Ramos (cell line): ENCODE results near the gene C3orf85.

Source experiments
- in situ Hi-C: fragments of 300-500 bp; cut with MboI; formaldehyde crosslinking; loops from one replicate; pipeline ENCODE4 v1.14.3; 2022; ENCODE audit warnings: low sequenced_read_pairs; ENCODE audit not compliant: unreplicated experiment

Gene C3orf85

DNA sequence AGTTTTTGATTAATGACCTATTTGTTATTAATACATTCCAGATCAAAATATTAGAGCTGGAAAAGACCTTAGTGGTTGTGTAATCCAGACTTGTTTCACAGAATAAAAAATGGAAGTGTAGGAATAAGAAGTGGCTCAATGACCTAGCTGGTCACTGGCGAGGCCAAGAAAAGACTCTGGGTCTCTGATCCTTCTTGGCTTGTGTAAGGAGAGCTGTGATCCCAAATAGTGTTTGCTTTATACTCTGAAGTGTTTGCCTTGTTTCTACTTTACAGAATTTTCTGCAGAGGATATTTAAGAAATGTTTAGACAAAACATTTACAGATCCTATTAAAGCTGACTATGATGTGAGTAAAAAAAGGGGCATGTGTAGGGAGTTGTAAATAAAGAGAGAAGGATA lies 7.1 kb downstream of the C3orf85 start:
- in situ Hi-C loops: no loop called here

DNA sequence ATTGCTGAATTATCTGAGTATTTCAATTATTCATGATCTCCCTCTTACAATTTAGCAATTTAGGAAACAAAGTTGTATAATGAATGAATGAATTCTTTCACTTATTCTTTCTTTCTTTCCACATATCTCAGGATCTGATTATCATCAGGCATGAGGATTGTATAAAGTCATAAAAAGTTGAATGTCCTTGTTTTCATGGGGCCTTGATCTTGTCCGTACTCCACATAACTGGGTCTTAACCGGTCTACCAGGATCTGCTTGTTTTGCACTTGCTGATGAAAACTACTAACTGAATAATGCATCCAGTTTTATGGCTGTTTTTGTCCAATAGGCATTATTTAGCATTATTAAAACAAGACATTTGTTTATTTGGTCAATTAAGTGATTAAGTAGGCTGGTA lies 12.6 kb downstream of the C3orf85 start:
- in situ Hi-C loops: no loop called here

GRCh38 chr3:109152320-109152719 lies 15.8 kb downstream of the C3orf85 start:
- in situ Hi-C loops: no loop called here

GRCh38 chr3:109154979-109155378 lies 18.5 kb downstream of the C3orf85 start:
- in situ Hi-C loops: no loop called here

GRCh38 chr3:109155828-109156227 lies 19.3 kb downstream of the C3orf85 start:
- in situ Hi-C loops: no loop called here

GRCh38 chr3:109161487-109162123 lies 25.1 kb downstream of the C3orf85 start:
- in situ Hi-C loops: no loop called here

GRCh38 chr3:109165905-109166304 lies 29.4 kb downstream of the C3orf85 start:
- in situ Hi-C loops: no loop called here

DNA sequence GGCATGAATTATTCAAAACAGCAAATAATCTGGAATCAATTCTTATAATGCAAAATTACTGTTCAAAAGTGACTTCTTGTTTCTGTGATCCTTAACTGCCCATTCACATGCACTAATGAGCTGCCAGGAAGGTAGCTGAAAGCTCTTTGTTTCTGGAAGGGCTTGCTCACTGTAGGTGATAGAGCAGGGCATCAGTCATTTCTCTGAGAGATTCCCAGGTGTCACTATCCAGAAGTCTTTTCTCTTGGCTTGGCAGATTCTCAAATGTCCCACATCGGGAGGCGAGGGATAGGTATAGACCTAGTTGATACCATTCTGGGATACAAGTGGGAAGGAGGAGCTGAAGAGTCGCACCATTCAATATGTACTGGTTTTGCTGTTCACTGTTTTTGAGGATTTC lies 35.0 kb downstream of the C3orf85 start:
- in situ Hi-C loops: no loop called here

DNA sequence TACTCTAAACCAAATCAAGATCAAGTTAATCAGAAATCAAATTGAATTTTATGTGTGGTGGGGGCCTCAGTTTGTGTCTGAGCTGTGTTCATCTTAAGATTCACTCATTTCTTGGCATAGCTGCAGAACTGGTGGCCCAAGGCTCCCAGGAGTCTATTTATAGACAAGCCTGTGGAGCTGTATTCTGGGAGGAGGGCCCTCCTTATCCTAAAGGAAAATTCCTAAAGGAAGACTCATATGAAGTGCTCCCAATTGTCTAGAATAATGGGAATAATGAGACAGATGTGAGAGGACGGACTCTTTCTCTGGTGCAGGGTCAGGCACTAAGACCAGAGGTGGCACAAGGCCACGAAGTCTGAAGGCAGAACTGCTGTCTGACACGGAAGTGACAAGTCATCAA lies 38.9 kb downstream of the C3orf85 start:
- in situ Hi-C loops: no loop called here

- in situ Hi-C loops: no loop called here
Observed at GRCh38 chr3:109176726-109177125, 40.2 kb downstream of the C3orf85 start.

- in situ Hi-C loops: no loop called here
Observed at GRCh38 chr3:109177908-109178307, 41.4 kb downstream of the C3orf85 start.

DNA sequence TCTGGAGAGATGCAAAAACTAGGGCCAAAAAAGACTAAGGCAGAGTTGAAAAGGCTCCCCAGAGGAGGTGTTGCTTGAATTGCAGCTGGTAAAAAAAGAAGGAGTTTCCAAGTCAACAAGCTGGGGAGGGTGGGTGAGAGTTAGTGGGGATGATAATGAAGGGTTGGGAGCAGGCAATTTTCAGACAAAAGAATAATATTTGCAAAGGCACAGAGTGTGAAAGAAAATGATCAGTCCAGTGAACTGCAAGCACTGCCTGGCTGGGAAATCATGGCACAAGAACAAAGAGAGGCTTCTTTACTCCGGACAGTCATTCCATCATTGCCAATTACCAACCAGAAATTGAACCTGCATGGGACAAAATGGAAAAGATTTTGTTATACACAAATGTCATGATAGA lies 42.2 kb downstream of the C3orf85 start:
- in situ Hi-C loops: no loop called here

DNA sequence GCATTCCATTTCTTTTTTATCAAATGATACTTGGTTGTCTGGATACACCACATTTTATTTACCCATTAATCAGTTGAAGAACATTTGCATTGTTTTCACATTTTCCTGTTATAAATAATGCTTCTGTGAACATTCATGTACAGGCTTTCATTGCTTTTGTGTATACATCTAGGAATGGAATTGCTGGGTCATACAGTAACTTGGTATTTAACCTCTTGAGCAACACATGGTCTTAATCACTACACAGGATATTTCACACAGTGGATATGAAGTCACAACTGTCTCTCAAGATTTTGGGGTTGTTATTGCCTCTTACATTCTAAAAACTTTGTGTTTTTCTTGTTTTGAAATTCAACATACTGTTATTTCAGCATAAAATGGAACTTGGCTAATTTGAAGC lies 48.2 kb downstream of the C3orf85 start:
- in situ Hi-C loops: no loop called here

GRCh38 chr3:109187390-109187789 lies 50.9 kb downstream of the C3orf85 start:
- in situ Hi-C loops: no loop called here

GRCh38 chr3:109188741-109189140 lies 52.2 kb downstream of the C3orf85 start:
- in situ Hi-C loops: no loop called here

DNA sequence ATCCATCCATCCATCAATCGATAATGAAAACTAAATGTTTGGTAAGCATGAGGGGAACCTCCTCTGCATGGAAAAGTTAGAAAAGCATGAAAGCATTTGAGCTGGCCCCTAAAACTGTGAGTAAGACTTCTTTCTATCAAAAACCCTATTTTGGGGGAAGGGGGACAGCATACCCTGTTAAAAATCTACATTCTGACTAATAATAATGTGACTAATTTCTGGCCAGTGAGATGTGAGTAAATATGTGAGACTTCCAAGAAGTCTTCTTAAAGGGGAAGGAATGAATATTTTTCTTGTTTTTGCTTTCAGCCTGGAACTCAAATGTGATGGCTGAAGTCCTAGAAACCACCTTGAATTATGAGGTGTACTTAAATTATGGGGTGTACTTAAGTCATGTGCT lies 54.9 kb downstream of the C3orf85 start:
- in situ Hi-C loops: no loop called here

DNA sequence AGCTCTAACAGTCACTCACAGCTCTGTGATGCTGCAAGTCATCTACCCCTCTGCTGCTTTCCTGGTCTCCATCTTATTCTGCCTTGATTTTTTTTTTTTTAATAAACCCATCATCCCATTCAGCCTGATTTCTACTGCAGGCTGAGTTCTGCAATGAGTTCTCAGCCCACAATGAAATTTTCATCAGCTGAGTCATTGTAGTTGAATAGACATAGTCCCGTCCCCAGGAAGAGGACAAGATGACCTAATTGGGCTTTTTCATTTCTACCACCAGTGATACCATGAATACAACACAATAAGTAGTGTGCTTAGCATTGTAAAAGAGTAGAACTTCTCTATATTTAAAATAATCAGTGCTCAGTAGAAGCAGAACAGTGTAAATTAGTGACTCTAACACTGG lies 59.3 kb downstream of the C3orf85 start:
- in situ Hi-C loops: no loop called here
